Panc1 (cell line): Measurements from ENCODE around the gene MED31. TPM values are rescaled to one million over a fixed set of nuclear protein-coding genes. Genes with fewer than 3 reads are reported as not detected.
A peak's percentile ranks its signal among the peaks of the same experiment; 100 is the strongest.

ENCODE experiments used
- ATAC-seq: fragments of 200-7000 bp; cut with Tn5 transposase; 2 replicates; pipeline ENCODE4 v1.9.1; 2020; ENCODE audit warnings: mild to moderate bottlenecking, moderate library complexity
- Bru-seq: library from RNA; stranded (reverse); fragments of 400-500 nt; gene quantifications from one replicate; lab custom pipeline; 2021; lab: Mats Ljungman, UMichigan
- BruChase-seq, 2 experiments: library from RNA; stranded (reverse); fragments of 400-500 nt; gene quantifications; one replicate each; lab custom pipeline; 2021; lab: Mats Ljungman, UMichigan
- BruUV-seq: library from RNA; stranded (reverse); fragments of 400-500 nt; replicated peaks from 2 replicates; lab custom pipeline; 2021; lab: Mats Ljungman, UMichigan
- CTCF ChIA-PET: fragments of 300-600 bp; sonication (Branson Sonifier 250); formaldehyde crosslinking; loops from one replicate; lab custom pipeline; 2022; ENCODE audit warnings: antibody characterized with exemption; lab: Charles Lee
- POLR2A ChIA-PET: fragments of 300-600 bp; sonication (Branson Sonifier 250); formaldehyde crosslinking; loops from one replicate; lab custom pipeline; 2022; ENCODE audit warnings: antibody characterized with exemption; lab: Charles Lee
- DNase-seq: peaks from one replicate; pipeline ENCODE4 v3.0.0-alpha.2; 2010; ENCODE audit warnings: low read depth, low spot score
- H3K27ac ChIP-seq: 2 replicates; pipeline ENCODE4 v1.5.1; 2011; ENCODE audit warnings: mild to moderate bottlenecking, low read length, inconsistent platforms
- H3K27me3 ChIP-seq: fragments of 200-500 bp; sonication (Bioruptor generic); 2 replicates; pipeline ENCODE4 v1.6.0; 2014; ENCODE audit warnings: low read length, inconsistent platforms; ENCODE audit not compliant: control insufficient read depth, insufficient read depth
- H3K36me3 ChIP-seq: fragments of 200-500 bp; sonication (Bioruptor generic); 2 replicates; pipeline ENCODE4 v1.5.1; 2014; ENCODE audit warnings: inconsistent platforms, mild to moderate bottlenecking, low read length, moderate library complexity; ENCODE audit not compliant: control insufficient read depth, insufficient read depth
- H3K4me1 ChIP-seq: 2 replicates; pipeline ENCODE4 v1.5.1; 2011; ENCODE audit warnings: inconsistent platforms, mild to moderate bottlenecking, low read length, moderate library complexity; ENCODE audit not compliant: control insufficient read depth, insufficient read depth
- H3K4me3 ChIP-seq, 2 experiments: 2 replicates each; pipeline ENCODE4 v1.5.1; 2011 to 2012; ENCODE audit warnings: low read depth in 2 of 2, low read length in 2 of 2, mild to moderate bottlenecking in 2 of 2, inconsistent platforms in 1 of 2, moderate library complexity in 1 of 2
- H3K9me3 ChIP-seq: fragments of 200-500 bp; sonication (Bioruptor generic); 2 replicates; pipeline ENCODE4 v1.5.1; 2014; ENCODE audit warnings: low read depth, mild to moderate bottlenecking, inconsistent platforms, low read length, moderate library complexity; ENCODE audit not compliant: control insufficient read depth, insufficient read depth
- POLR2AphosphoS5 ChIP-seq: IDR thresholded peaks from 2 replicates; pipeline ENCODE4 v1.6.1; 2012; ENCODE audit warnings: mild to moderate bottlenecking, low read depth, low read length, moderate library complexity
- SIN3A ChIP-seq: IDR thresholded peaks from 2 replicates; pipeline ENCODE4 v1.6.1; 2012; ENCODE audit warnings: low read depth, mild to moderate bottlenecking, low read length, moderate library complexity, borderline replicate concordance; ENCODE audit not compliant: insufficient read depth
- TCF7L2 ChIP-seq: IDR thresholded peaks from 2 replicates; pipeline ENCODE4 v1.6.1; 2011; ENCODE audit warnings: mild to moderate bottlenecking, low read depth, low read length, inconsistent platforms
- in situ Hi-C: cut with HindIII; loops from 2 replicates; pipeline ENCODE4 v1.10.0; 2016; ENCODE audit warnings: low sequenced_read_pairs, low pct_unique_long_range_greater_than_20kb
- intact Hi-C: fragments of 100-400 bp; cut with micrococcal nuclease; formaldehyde crosslinking; loops from one replicate; pipeline ENCODE4 v1.10.0; 2022; ENCODE audit not compliant: unreplicated experiment
- long read RNA-seq: library from polyadenylated mRNA; unstranded; transcript quantifications from one replicate; pipeline ENCODE4 v2.0.0, GENCODE V29; 2021; ENCODE audit not compliant: unreplicated experiment
- polyA plus RNA-seq: library from polyadenylated mRNA; unstranded; fragments of >200 nt; gene quantifications from one replicate; pipeline ENCODE4 v1.2.1, GENCODE V29; 2012; ENCODE audit warnings: missing spikeins; ENCODE audit not compliant: insufficient read length
- total RNA-seq: library from RNA; stranded (reverse); gene quantifications from one replicate; pipeline ENCODE4 v1.2.1, GENCODE V29; 2021; ENCODE audit not compliant: unreplicated experiment
- TF ChIP-seq, protein P1 (sequence below), 2 experiments: IDR thresholded peaks; 2 replicates each; pipeline ENCODE4 v1.6.1; 2011 to 2012; ENCODE audit warnings: low read depth in 2 of 2, control low read depth in 1 of 2, low read length in 1 of 2, mild to moderate bottlenecking in 1 of 2, moderate library complexity in 1 of 2; ENCODE audit not compliant: insufficient read depth in 1 of 2
- TF ChIP-seq, protein P2 (sequence below): fragments of 450-650 bp; IDR thresholded peaks from 2 replicates; pipeline ENCODE4 v1.5.1; 2017; ENCODE audit warnings: mild to moderate bottlenecking

MED31 gene
- total RNA-seq, result 18.6 TPM
- 12.1 TPM for polyA plus RNA-seq
- percentile 88 among the genes with signal in this experiment for Bru-seq, nascent RNA
- BruChase-seq, experiment 1, labeled RNA remaining after a 2-hour chase, result percentile 77 among the genes with signal in this experiment
- BruChase-seq, experiment 2, labeled RNA remaining after a 6-hour chase, result percentile 74 among the genes with signal in this experiment
- long read RNA-seq, transcript MED31-201 (4 exons, 1,654 nt), result major isoform, 9 of 14 reads
- long read RNA-seq, partial matches to known transcripts, result 1 of 14 reads
- long read RNA-seq, other reads (novel, unspliced or antisense), result 3 of 14 reads

DNA sequence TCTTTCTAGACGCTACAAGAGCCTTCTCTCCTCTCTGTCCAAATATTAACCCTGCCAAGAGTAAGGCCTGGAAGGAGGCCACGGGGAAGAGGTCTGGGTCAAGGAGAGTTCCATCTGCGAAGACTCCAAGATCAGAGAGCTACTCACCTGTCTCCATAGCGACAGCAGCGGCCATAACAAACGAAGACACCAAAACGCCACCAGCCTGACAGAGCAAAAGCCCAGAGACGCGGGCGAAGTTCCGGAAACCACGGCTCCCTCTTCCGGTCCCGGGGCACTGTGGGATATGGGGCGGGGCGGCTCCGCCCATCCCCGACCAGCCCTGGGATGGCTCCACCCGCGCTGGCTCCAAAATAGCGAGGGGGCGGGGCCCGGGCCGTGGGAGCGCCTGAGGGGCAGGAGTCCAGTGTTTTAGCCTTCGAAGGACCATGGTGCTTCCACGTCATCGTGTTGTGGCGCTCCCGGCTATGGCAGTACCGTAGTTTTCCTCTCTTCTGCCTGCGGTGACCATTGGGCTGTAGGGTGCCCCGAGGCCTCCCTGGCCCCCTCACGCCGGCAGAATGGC, at the start of gene MED31, which contains the start of gene C17orf100:
MED31 (minus strand) TSS at position 252 of the 565 bp plus-strand sequence; CDS start at position 175, 77 bp downstream.
C17orf100 (plus strand) TSS at position 409 of the 565 bp plus-strand sequence; CDS start at position 561, 152 bp downstream.
- Histone ChIP-seq H3K27me3 (no peaks in the 10 kb centered on the region), H3K9me3 (no peaks in the 10 kb centered on the region), H3K4me3 (peak within 1 kb of the TSS; percentile 90 to 99), H3K4me1 (peaks cover 23% of the 10 kb centered on the region; the same call in 1 of the 2 replicates), H3K27ac (peak within 1 kb of the TSS; percentile 86), H3K36me3 (peaks cover 13% of the 10 kb centered on the region)
- DNase-seq (no peak), ATAC-seq (peak; percentile 96)
- ChIA-PET POLR2A (interaction anchor here (0.7 kb wide), 1 partner anchor 10 kb away, joined by 6 read pairs; no protein-coding TSS in a partner anchor), CTCF (interaction anchor here (0.6 kb wide), 2 partner anchors 150 to 192 kb away, joined by 3 read pairs; no protein-coding TSS in a partner anchor)
- intact Hi-C loops (no loop called here), in situ Hi-C loops (no loop called here)
- TF ChIP-seq POLR2AphosphoS5 (peak; percentile 80), TCF7L2 (no peak)
- no TSS peak for BruUV-seq

DNA sequence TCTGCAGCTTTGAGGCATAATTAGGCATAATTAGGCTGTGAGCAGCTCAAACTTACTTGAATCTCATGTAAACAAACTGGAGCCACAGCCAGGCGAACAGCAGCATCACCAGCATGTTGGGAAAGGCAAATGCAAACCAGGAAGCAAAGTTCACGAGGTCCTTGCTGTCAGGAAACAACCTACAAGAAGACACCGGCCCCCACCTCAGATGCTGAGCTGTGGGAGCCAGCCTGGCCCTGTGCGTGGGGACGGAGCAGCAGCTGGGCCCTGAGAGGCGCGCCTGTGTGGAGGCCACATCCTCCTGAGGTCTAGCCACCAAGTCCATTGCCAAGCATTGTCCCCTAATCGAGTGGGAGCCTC, 49.5 kb upstream of the MED31 start:
- intact Hi-C loops (no loop called here), in situ Hi-C loops (no loop called here)
- DNase-seq, result no peak
- POLR2A ChIA-PET, result no interaction called here
- CTCF ChIA-PET, result no interaction called here
- no TSS peak for BruUV-seq
- Histone ChIP-seq H3K36me3 (no peaks in the 10 kb centered on the region), H3K9me3 (no peaks in the 10 kb centered on the region), H3K4me1 (no peaks in the 10 kb centered on the region), H3K27me3 (no peaks in the 10 kb centered on the region; the same call in 1 of the 2 replicates), H3K4me3 (no peak overlapping the region), H3K27ac (no peak overlapping the region)
- TF ChIP-seq, protein P1, sequence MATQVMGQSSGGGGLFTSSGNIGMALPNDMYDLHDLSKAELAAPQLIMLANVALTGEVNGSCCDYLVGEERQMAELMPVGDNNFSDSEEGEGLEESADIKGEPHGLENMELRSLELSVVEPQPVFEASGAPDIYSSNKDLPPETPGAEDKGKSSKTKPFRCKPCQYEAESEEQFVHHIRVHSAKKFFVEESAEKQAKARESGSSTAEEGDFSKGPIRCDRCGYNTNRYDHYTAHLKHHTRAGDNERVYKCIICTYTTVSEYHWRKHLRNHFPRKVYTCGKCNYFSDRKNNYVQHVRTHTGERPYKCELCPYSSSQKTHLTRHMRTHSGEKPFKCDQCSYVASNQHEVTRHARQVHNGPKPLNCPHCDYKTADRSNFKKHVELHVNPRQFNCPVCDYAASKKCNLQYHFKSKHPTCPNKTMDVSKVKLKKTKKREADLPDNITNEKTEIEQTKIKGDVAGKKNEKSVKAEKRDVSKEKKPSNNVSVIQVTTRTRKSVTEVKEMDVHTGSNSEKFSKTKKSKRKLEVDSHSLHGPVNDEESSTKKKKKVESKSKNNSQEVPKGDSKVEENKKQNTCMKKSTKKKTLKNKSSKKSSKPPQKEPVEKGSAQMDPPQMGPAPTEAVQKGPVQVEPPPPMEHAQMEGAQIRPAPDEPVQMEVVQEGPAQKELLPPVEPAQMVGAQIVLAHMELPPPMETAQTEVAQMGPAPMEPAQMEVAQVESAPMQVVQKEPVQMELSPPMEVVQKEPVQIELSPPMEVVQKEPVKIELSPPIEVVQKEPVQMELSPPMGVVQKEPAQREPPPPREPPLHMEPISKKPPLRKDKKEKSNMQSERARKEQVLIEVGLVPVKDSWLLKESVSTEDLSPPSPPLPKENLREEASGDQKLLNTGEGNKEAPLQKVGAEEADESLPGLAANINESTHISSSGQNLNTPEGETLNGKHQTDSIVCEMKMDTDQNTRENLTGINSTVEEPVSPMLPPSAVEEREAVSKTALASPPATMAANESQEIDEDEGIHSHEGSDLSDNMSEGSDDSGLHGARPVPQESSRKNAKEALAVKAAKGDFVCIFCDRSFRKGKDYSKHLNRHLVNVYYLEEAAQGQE (IDR thresholded peaks at IDR 0.05; ENCODE audit: insufficient read depth in 1 of 2, low read depth in 2 of 2, low read length in 1 of 2), result no peak
- TF ChIP-seq SIN3A, result no peak
- TF ChIP-seq TCF7L2, result no peak
- TF ChIP-seq, protein P2, sequence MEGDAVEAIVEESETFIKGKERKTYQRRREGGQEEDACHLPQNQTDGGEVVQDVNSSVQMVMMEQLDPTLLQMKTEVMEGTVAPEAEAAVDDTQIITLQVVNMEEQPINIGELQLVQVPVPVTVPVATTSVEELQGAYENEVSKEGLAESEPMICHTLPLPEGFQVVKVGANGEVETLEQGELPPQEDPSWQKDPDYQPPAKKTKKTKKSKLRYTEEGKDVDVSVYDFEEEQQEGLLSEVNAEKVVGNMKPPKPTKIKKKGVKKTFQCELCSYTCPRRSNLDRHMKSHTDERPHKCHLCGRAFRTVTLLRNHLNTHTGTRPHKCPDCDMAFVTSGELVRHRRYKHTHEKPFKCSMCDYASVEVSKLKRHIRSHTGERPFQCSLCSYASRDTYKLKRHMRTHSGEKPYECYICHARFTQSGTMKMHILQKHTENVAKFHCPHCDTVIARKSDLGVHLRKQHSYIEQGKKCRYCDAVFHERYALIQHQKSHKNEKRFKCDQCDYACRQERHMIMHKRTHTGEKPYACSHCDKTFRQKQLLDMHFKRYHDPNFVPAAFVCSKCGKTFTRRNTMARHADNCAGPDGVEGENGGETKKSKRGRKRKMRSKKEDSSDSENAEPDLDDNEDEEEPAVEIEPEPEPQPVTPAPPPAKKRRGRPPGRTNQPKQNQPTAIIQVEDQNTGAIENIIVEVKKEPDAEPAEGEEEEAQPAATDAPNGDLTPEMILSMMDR, result no peak
- TF ChIP-seq POLR2AphosphoS5, result no peak
- no peak for ATAC-seq
